ENCODE measurements around the gene CCDC122.
A peak's percentile ranks its signal among the peaks of the same experiment; 100 is the strongest.

The CCDC122 gene

GRCh38 chr13:43878892-43879754 is at the start of gene CCDC122:
Gene CCDC122 (minus strand): TSS chr13:43879740. CDS start chr13:43869376, 10,364 bp downstream.
- Histone ChIP-seq H3K27ac (ENCODE audit: low read depth, low read length, poor library complexity, severe bottlenecking) (peak within 1 kb of the TSS; percentile 66), H3K4me1 (ENCODE audit: insufficient read depth, low read length, severe bottlenecking) (peaks cover 39% of the 10 kb centered on the region), H3K4me3 (ENCODE audit: low read depth, low read length, poor library complexity, severe bottlenecking) (peak within 1 kb of the TSS; percentile 95), H3K79me2 (ENCODE audit: insufficient read depth, low read length) (no peaks in the 10 kb centered on the region), H4K20me1 (ENCODE audit: insufficient read depth, low read length) (no peaks in the 10 kb centered on the region), H3K9ac (ENCODE audit: low read length) (peak within 1 kb of the TSS; percentile 92), H3K27me3 (ENCODE audit: insufficient read depth, low read length) (no peaks in the 10 kb centered on the region), H2AFZ (ENCODE audit: low read length) (no peak within 1 kb of the TSS), H3K9me3 (ENCODE audit: low read length) (no peaks in the 10 kb centered on the region), H3F3A (ENCODE audit: insufficient read depth, low read length) (peaks cover 6% of the 10 kb centered on the region; the same call in 1 of the 2 replicates), H3K4me2 (ENCODE audit: low read length) (peak within 1 kb of the TSS; percentile 85), H3K36me3 (ENCODE audit: insufficient read depth, low read length) (peaks cover 4% of the 10 kb centered on the region; the same call in 1 of the 2 replicates), H3K9me2 (ENCODE audit: low read depth, low read length) (no peaks in the 10 kb centered on the region)
- no peak for TF ChIP-seq EZH2 (IDR thresholded peaks at IDR 0.05; ENCODE audit: borderline replicate concordance, low read length)

- H3K4me2 ChIP-seq (ENCODE audit: low read length), result no peak overlapping the region
- no peak overlapping the region for H2AFZ ChIP-seq (ENCODE audit: low read length)
These were observed 45.2 kb upstream of the CCDC122 start for GRCh38 chr13:43924549-43925245.

GRCh38 chr13:43920965-43921674 is 41.6 kb upstream of the CCDC122 start:
- Histone ChIP-seq H2AFZ (ENCODE audit: low read length) (no peak overlapping the region), H3K9me2 (ENCODE audit: low read depth, low read length) (no peaks in the 10 kb centered on the region), H3K79me2 (ENCODE audit: insufficient read depth, low read length) (no peaks in the 10 kb centered on the region), H3F3A (ENCODE audit: insufficient read depth, low read length) (no peaks in the 10 kb centered on the region), H3K4me2 (ENCODE audit: low read length) (no peak overlapping the region), H3K9me3 (ENCODE audit: low read length) (no peaks in the 10 kb centered on the region), H3K27ac (ENCODE audit: low read depth, low read length, poor library complexity, severe bottlenecking) (no peak overlapping the region), H3K36me3 (ENCODE audit: insufficient read depth, low read length) (no peaks in the 10 kb centered on the region), H3K9ac (ENCODE audit: low read length) (no peak overlapping the region), H3K4me3 (ENCODE audit: low read depth, low read length, poor library complexity, severe bottlenecking) (no peak overlapping the region), H3K27me3 (ENCODE audit: insufficient read depth, low read length) (no peaks in the 10 kb centered on the region), H4K20me1 (ENCODE audit: insufficient read depth, low read length) (no peaks in the 10 kb centered on the region), H3K4me1 (ENCODE audit: insufficient read depth, low read length, severe bottlenecking) (no peaks in the 10 kb centered on the region)
- TF ChIP-seq CTCF (IDR thresholded peaks at IDR 0.05; ENCODE audit: low read length) (no peak), EZH2 (IDR thresholded peaks at IDR 0.05; ENCODE audit: borderline replicate concordance, low read length) (no peak)

More at GRCh38 chr13:43924549-43925245, 45.2 kb upstream of the CCDC122 start:
- no peaks in the 10 kb centered on the region for H3K4me1 ChIP-seq (ENCODE audit: insufficient read depth, low read length, severe bottlenecking)
- H3K9me2 ChIP-seq (ENCODE audit: low read depth, low read length), result no peaks in the 10 kb centered on the region
- H3K36me3 ChIP-seq (ENCODE audit: insufficient read depth, low read length), result no peaks in the 10 kb centered on the region
- H3K27me3 ChIP-seq (ENCODE audit: insufficient read depth, low read length), result no peaks in the 10 kb centered on the region
- no peaks in the 10 kb centered on the region for H3K9me3 ChIP-seq (ENCODE audit: low read length)
- no peak overlapping the region for H3K27ac ChIP-seq (ENCODE audit: low read depth, low read length, poor library complexity, severe bottlenecking)
- no peak overlapping the region for H3K9ac ChIP-seq (ENCODE audit: low read length)
- H4K20me1 ChIP-seq (ENCODE audit: insufficient read depth, low read length), result no peaks in the 10 kb centered on the region
- TF ChIP-seq CTCF (IDR thresholded peaks at IDR 0.05; ENCODE audit: low read length) (no peak), EZH2 (IDR thresholded peaks at IDR 0.05; ENCODE audit: borderline replicate concordance, low read length) (no peak)
- H3K79me2 ChIP-seq (ENCODE audit: insufficient read depth, low read length), result no peaks in the 10 kb centered on the region
- no peaks in the 10 kb centered on the region for H3F3A ChIP-seq (ENCODE audit: insufficient read depth, low read length)
- H3K4me3 ChIP-seq (ENCODE audit: low read depth, low read length, poor library complexity, severe bottlenecking), result no peak overlapping the region

Data from OCI-LY1 (cell line).